SK-N-SH treated with all-trans-retinoic acid at 6 μM for 48 hours (cell line): ENCODE data around the gene GGN.

ENCODE experiments used
- ATAC-seq: fragments of 200-7000 bp; cut with Tn5 transposase; 3 replicates; pipeline ENCODE4 v1.9.1; 2020; ENCODE audit warnings: mild to moderate bottlenecking, moderate library complexity
- ARNTL ChIP-seq: fragments of 450-650 bp; formaldehyde crosslinking; IDR thresholded peaks from 2 replicates; pipeline ENCODE4 v1.5.0; 2020; ENCODE audit warnings: low read depth, mild to moderate bottlenecking, moderate library complexity, borderline replicate concordance
- BACH2 ChIP-seq: fragments of 250-450 bp; sonication (Bioruptor Pico); IDR thresholded peaks from 2 replicates; pipeline ENCODE4 v1.9.0; 2021; ENCODE audit warnings: mild to moderate bottlenecking, borderline replicate concordance
- CSDC2 ChIP-seq: fragments of 250-450 bp; sonication (Bioruptor Pico); IDR thresholded peaks from 2 replicates; pipeline ENCODE4 v1.5.0; 2020; ENCODE audit warnings: mild to moderate bottlenecking, moderate library complexity
- ESRRG ChIP-seq: fragments of 250-450 bp; sonication (Bioruptor Pico); IDR thresholded peaks from 2 replicates; pipeline ENCODE4 v1.6.1; 2021; ENCODE audit warnings: mild to moderate bottlenecking
- GLIS3 ChIP-seq: fragments of 250-450 bp; sonication (Bioruptor Pico); IDR thresholded peaks from 2 replicates; pipeline ENCODE4 v1.5.0; 2020; ENCODE audit warnings: mild to moderate bottlenecking, moderate library complexity
- ISL1 ChIP-seq: fragments of 250-450 bp; sonication (Bioruptor Pico); IDR thresholded peaks from 2 replicates; pipeline ENCODE4 v2.1.2; 2022; ENCODE audit warnings: mild to moderate bottlenecking, moderate library complexity
- OSR1 ChIP-seq: fragments of 250-450 bp; sonication (Bioruptor Pico); IDR thresholded peaks from 2 replicates; pipeline ENCODE4 v1.8.0; 2022; ENCODE audit warnings: moderate library complexity, mild to moderate bottlenecking, inconsistent platforms
- PPARA ChIP-seq: fragments of 250-450 bp; sonication (Bioruptor Pico); IDR thresholded peaks from 2 replicates; pipeline ENCODE4 v1.5.0; 2020; ENCODE audit warnings: mild to moderate bottlenecking, borderline replicate concordance
- TCF4 ChIP-seq: fragments of 250-450 bp; sonication (Bioruptor Pico); IDR thresholded peaks from 2 replicates; pipeline ENCODE4 v1.8.0; 2021; ENCODE audit warnings: mild to moderate bottlenecking, moderate library complexity, borderline replicate concordance
- TOX ChIP-seq: fragments of 250-450 bp; sonication (Bioruptor Pico); IDR thresholded peaks from 2 replicates; pipeline ENCODE4 v1.8.0; 2021; ENCODE audit warnings: mild to moderate bottlenecking, moderate library complexity, borderline replicate concordance
- ZC3H10 ChIP-seq: fragments of 250-450 bp; sonication (Bioruptor Pico); IDR thresholded peaks from 2 replicates; pipeline ENCODE4 v1.5.1; 2021; ENCODE audit warnings: mild to moderate bottlenecking, moderate library complexity
- ZFP3 ChIP-seq: fragments of 250-450 bp; sonication (Bioruptor Pico); IDR thresholded peaks from 2 replicates; pipeline ENCODE4 v1.5.0; 2020; ENCODE audit warnings: mild to moderate bottlenecking, moderate library complexity
- ZFP30 ChIP-seq: fragments of 450-650 bp; formaldehyde crosslinking; IDR thresholded peaks from 2 replicates; pipeline ENCODE4 v1.5.0; 2022; ENCODE audit warnings: mild to moderate bottlenecking, moderate library complexity
- ZNF565 ChIP-seq: fragments of 450-650 bp; formaldehyde crosslinking; conservative IDR thresholded peaks from 2 replicates; pipeline ENCODE4 v1.5.0; 2020; ENCODE audit warnings: low read depth, mild to moderate bottlenecking, moderate library complexity
- ZNF70 ChIP-seq: fragments of 450-650 bp; formaldehyde crosslinking; IDR thresholded peaks from 2 replicates; pipeline ENCODE4 v1.5.0; 2020; ENCODE audit warnings: mild to moderate bottlenecking, moderate library complexity
- ZNF8 ChIP-seq: fragments of 450-650 bp; formaldehyde crosslinking; IDR thresholded peaks from 2 replicates; pipeline ENCODE4 v1.5.0; 2020; ENCODE audit warnings: mild to moderate bottlenecking, moderate library complexity
- TF ChIP-seq, protein P1 (sequence below): fragments of 250-450 bp; sonication (Bioruptor Pico); IDR thresholded peaks from 2 replicates; pipeline ENCODE4 v1.8.0; 2021; ENCODE audit warnings: low read depth, mild to moderate bottlenecking, moderate library complexity, borderline replicate concordance
- TF ChIP-seq, protein P2 (sequence below): fragments of 250-450 bp; sonication (Bioruptor Pico); IDR thresholded peaks from 2 replicates; pipeline ENCODE4 v1.5.0; 2020; ENCODE audit warnings: mild to moderate bottlenecking, moderate library complexity
- TF ChIP-seq, protein P3 (sequence below): fragments of 250-450 bp; sonication (Bioruptor Pico); IDR thresholded peaks from 2 replicates; pipeline ENCODE4 v1.8.0; 2020; ENCODE audit warnings: mild to moderate bottlenecking, moderate library complexity, borderline replicate concordance
- TF ChIP-seq, protein P4 (sequence below): fragments of 250-450 bp; sonication (Bioruptor Pico); IDR thresholded peaks from 2 replicates; pipeline ENCODE4 v1.5.1; 2020; ENCODE audit warnings: low read depth, mild to moderate bottlenecking, moderate library complexity

GGN gene, protein sequence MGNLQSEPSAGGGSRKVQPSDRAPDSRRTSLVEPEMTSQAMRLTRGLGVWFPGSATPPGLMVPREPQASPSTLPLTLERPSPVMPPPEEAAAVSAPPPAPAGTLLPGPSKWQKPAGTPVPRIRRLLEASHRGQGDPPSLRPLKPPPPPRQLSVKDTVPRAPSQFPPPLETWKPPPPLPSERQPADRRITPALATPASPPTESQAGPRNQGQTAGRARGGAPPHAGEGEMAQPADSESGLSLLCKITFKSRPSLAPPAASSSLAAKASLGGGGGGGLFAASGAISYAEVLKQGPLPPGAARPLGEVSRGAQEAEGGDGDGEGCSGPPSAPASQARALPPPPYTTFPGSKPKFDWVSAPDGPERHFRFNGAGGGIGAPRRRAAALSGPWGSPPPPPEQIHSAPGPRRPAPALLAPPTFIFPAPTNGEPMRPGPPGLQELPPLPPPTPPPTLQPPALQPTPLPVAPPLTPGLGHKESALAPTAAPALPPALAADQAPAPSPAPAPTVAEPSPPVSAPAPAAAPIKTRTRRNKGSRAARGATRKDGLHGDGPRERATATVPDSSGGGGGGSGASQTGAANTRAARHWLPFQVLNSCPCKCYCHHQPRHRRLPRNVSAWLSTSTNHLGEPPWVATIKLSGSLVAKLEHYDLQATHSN

DNA sequence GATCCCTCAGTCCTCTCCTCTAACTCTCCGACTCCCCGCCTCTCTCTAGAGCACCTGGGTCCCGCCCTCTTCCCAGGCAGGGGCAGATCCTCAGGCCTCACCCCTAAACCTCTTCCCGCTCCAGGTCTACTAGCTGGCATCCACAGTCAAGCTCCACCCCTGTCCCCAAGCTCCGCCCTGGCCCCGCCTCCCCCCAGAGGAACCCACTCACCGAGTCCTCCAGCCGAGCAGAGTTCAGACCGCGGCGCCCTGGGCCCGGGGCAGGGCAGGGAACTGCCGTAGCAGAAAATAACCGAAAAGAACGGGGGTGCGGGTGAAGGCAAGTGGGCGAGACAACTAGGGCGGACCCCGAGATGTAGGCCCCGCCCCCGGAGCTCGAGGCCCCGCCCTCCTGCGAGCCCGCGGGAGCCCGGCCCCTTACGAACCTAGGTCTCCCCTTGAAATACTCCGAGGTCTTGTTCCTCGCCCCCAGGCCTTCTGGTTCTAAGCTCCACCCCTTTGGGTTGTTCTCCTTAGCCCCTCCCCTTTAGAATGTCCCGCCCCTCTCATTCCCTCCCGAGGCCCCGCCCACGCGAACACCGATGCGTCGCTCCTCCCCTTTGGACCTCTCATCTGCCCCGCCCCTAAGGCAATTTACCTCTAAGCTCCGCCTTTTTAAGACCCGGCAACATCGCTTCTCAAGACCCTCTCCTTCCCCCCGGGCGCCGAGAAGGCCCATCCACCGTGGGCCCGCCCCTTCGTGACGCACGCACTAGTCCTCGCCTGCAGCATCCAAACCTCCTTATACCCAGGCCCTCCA, at the start of gene GGN:
TSS of gene GGN (minus strand) at position 485 of the 799 bp plus-strand sequence. CDS start 773 bp downstream, outside the sequence.
- TF ChIP-seq TOX (CRISPR knock-in tag) (no peak), GLIS3 (no peak), ZNF565 (CRISPR knock-in tag) (no peak), PPARA (CRISPR knock-in tag) (no peak), ESRRG (CRISPR knock-in tag) (no peak), ZC3H10 (CRISPR knock-in tag) (no peak), ARNTL (CRISPR knock-in tag) (no peak)
- TF ChIP-seq, all 23 proteins: peak for 0
- peak; percentile 79 for ATAC-seq

DNA sequence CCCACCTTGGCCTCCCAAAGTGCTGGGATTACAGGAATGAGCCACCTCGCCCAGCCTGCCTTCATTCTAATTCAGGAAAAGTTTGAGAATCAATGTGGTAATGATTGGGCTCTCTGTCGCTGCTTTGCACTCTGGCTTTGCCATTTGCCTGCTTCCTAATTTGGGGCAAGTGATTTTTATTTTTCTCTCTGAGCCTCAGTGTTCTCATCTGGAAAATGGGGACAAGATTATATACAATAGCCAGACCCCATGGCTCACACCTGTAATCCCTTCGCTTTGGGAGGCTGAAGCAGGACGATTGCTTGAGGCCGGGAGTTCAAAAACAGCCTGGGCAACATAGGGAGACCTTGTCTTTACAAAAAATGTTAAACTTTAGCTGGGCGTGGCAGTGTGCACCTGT, 49.5 kb upstream of the GGN start:
- TF ChIP-seq ZFP30 (CRISPR knock-in tag), result no peak
- no peak for TF ChIP-seq CSDC2 (CRISPR knock-in tag)
- TF ChIP-seq ZFP3 (CRISPR knock-in tag), result no peak
- TF ChIP-seq ZNF8, result no peak
- TF ChIP-seq, protein P1, sequence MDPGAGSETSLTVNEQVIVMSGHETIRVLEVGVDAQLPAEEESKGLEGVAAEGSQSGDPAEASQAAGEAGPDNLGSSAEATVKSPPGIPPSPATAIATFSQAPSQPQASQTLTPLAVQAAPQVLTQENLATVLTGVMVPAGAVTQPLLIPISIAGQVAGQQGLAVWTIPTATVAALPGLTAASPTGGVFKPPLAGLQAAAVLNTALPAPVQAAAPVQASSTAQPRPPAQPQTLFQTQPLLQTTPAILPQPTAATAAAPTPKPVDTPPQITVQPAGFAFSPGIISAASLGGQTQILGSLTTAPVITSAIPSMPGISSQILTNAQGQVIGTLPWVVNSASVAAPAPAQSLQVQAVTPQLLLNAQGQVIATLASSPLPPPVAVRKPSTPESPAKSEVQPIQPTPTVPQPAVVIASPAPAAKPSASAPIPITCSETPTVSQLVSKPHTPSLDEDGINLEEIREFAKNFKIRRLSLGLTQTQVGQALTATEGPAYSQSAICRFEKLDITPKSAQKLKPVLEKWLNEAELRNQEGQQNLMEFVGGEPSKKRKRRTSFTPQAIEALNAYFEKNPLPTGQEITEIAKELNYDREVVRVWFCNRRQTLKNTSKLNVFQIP (CRISPR knock-in tag), result no peak
- TF ChIP-seq, protein P2, sequence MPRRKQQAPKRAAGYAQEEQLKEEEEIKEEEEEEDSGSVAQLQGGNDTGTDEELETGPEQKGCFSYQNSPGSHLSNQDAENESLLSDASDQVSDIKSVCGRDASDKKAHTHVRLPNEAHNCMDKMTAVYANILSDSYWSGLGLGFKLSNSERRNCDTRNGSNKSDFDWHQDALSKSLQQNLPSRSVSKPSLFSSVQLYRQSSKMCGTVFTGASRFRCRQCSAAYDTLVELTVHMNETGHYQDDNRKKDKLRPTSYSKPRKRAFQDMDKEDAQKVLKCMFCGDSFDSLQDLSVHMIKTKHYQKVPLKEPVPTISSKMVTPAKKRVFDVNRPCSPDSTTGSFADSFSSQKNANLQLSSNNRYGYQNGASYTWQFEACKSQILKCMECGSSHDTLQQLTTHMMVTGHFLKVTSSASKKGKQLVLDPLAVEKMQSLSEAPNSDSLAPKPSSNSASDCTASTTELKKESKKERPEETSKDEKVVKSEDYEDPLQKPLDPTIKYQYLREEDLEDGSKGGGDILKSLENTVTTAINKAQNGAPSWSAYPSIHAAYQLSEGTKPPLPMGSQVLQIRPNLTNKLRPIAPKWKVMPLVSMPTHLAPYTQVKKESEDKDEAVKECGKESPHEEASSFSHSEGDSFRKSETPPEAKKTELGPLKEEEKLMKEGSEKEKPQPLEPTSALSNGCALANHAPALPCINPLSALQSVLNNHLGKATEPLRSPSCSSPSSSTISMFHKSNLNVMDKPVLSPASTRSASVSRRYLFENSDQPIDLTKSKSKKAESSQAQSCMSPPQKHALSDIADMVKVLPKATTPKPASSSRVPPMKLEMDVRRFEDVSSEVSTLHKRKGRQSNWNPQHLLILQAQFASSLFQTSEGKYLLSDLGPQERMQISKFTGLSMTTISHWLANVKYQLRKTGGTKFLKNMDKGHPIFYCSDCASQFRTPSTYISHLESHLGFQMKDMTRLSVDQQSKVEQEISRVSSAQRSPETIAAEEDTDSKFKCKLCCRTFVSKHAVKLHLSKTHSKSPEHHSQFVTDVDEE (CRISPR knock-in tag), result no peak
- TF ChIP-seq, protein P3, sequence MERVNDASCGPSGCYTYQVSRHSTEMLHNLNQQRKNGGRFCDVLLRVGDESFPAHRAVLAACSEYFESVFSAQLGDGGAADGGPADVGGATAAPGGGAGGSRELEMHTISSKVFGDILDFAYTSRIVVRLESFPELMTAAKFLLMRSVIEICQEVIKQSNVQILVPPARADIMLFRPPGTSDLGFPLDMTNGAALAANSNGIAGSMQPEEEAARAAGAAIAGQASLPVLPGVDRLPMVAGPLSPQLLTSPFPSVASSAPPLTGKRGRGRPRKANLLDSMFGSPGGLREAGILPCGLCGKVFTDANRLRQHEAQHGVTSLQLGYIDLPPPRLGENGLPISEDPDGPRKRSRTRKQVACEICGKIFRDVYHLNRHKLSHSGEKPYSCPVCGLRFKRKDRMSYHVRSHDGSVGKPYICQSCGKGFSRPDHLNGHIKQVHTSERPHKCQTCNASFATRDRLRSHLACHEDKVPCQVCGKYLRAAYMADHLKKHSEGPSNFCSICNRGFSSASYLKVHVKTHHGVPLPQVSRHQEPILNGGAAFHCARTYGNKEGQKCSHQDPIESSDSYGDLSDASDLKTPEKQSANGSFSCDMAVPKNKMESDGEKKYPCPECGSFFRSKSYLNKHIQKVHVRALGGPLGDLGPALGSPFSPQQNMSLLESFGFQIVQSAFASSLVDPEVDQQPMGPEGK, result no peak
- no peak for TF ChIP-seq BACH2
- TF ChIP-seq ARNTL (CRISPR knock-in tag), result no peak
- TF ChIP-seq OSR1 (CRISPR knock-in tag), result no peak
- no peak for TF ChIP-seq TOX (CRISPR knock-in tag)
- no peak for TF ChIP-seq ISL1 (CRISPR knock-in tag)
- TF ChIP-seq ZC3H10 (CRISPR knock-in tag), result no peak
- TF ChIP-seq, protein P4, sequence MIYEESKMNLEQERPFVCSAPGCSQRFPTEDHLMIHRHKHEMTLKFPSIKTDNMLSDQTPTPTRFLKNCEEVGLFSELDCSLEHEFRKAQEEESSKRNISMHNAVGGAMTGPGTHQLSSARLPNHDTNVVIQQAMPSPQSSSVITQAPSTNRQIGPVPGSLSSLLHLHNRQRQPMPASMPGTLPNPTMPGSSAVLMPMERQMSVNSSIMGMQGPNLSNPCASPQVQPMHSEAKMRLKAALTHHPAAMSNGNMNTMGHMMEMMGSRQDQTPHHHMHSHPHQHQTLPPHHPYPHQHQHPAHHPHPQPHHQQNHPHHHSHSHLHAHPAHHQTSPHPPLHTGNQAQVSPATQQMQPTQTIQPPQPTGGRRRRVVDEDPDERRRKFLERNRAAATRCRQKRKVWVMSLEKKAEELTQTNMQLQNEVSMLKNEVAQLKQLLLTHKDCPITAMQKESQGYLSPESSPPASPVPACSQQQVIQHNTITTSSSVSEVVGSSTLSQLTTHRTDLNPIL (CRISPR knock-in tag), result no peak
- TF ChIP-seq ZNF70, result no peak
- TF ChIP-seq GLIS3, result no peak
- no peak for ATAC-seq

DNA sequence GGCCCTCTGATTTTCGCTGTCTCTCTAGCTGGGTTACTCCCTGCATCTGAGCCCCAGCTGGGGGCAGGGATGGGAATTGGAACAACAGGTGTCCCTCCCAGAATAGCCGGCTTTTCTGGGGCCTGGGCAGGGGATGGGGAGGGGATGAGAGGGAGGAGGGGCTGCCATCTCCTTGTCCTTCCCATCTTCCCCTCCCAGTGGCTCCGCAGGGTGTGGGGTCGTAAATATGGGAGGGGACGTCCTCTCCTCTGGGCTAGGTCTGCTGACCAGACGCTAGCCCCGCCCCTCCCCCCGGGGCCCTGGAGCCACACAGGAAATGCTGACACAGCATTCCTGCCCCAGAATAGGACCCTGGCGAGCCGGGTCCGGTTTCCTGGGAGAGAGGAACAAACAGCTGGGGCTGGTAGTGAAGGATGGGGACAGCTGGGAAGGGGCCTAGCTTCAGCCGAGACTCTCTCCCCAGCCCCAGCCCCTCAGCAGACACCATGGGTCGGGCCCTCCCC, 46.8 kb upstream of the GGN start:
- ATAC-seq, result no peak
- TF ChIP-seq ZNF8 (no peak), GLIS3 (no peak), TOX (CRISPR knock-in tag) (no peak), ZC3H10 (CRISPR knock-in tag) (no peak), CSDC2 (CRISPR knock-in tag) (no peak), ARNTL (CRISPR knock-in tag) (no peak), ZFP30 (CRISPR knock-in tag) (no peak), ISL1 (CRISPR knock-in tag) (no peak), OSR1 (CRISPR knock-in tag) (no peak), TCF4 (CRISPR knock-in tag) (no peak), PPARA (CRISPR knock-in tag) (no peak), ZNF70 (no peak)
- TF ChIP-seq, protein P1 (CRISPR knock-in tag), result no peak
- TF ChIP-seq, protein P4 (CRISPR knock-in tag), result no peak
- TF ChIP-seq, protein P3, result no peak
